ENCODE measurements around the gene FOXQ1. TPM values are rescaled to one million over a fixed set of nuclear protein-coding genes. Genes with fewer than 3 reads are reported as not detected.

FOXQ1 gene
- total and polyA plus RNA-seq, 2 of the 13 experiments (the other 11 are each of a cell fraction or from before 2014, with no cell fraction given): 35.2 to 39.8 TPM

DNA sequence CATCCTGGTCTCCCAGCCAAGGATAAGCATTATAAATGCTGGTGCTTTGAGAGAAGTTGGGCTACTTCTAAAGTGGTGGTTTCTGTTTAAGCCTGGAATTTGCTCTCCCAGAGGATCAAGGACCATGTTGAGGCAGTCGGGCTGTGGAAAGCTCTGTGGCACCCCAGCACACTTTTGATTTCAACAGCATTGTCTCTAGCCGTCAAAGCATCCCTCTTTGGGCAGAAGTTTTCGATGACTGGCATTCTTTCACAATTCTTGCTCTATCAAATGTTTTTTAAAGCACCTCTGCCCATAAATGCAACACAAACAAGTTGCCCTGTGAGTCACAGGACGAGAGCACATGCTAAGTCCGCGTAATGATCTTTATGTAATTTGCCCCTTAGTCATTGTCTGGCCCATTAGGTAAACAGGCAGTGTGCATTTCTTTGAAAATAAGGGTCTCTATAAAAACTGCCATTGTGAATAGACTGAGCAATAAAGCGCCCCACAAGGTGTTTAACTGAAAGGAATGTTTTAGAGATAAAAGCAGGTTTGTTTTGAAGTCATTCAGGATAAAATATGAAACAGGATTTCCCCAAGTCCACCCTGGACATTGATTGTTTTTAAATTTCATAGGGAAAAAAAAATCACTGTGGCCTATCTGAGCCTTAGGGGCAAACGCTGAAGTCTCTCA lies 44.7 kb upstream of the FOXQ1 start (continued):
- TF ChIP-seq, protein P1, sequence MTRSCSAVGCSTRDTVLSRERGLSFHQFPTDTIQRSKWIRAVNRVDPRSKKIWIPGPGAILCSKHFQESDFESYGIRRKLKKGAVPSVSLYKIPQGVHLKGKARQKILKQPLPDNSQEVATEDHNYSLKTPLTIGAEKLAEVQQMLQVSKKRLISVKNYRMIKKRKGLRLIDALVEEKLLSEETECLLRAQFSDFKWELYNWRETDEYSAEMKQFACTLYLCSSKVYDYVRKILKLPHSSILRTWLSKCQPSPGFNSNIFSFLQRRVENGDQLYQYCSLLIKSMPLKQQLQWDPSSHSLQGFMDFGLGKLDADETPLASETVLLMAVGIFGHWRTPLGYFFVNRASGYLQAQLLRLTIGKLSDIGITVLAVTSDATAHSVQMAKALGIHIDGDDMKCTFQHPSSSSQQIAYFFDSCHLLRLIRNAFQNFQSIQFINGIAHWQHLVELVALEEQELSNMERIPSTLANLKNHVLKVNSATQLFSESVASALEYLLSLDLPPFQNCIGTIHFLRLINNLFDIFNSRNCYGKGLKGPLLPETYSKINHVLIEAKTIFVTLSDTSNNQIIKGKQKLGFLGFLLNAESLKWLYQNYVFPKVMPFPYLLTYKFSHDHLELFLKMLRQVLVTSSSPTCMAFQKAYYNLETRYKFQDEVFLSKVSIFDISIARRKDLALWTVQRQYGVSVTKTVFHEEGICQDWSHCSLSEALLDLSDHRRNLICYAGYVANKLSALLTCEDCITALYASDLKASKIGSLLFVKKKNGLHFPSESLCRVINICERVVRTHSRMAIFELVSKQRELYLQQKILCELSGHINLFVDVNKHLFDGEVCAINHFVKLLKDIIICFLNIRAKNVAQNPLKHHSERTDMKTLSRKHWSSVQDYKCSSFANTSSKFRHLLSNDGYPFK (CRISPR knock-in tag; IDR thresholded peaks at IDR 0.05; ENCODE audit: borderline replicate concordance): no peak
- peak; percentile 50 for TF ChIP-seq MYC (CRISPR knock-in tag; IDR thresholded peaks at IDR 0.05; ENCODE audit: borderline replicate concordance)
- TF ChIP-seq DNMT3B (CRISPR knock-in tag; conservative IDR thresholded peaks at IDR 0.05): peak; percentile 95
- TF ChIP-seq ZNF343 (CRISPR knock-in tag; IDR thresholded peaks at IDR 0.05): no peak
- TF ChIP-seq, protein P2, sequence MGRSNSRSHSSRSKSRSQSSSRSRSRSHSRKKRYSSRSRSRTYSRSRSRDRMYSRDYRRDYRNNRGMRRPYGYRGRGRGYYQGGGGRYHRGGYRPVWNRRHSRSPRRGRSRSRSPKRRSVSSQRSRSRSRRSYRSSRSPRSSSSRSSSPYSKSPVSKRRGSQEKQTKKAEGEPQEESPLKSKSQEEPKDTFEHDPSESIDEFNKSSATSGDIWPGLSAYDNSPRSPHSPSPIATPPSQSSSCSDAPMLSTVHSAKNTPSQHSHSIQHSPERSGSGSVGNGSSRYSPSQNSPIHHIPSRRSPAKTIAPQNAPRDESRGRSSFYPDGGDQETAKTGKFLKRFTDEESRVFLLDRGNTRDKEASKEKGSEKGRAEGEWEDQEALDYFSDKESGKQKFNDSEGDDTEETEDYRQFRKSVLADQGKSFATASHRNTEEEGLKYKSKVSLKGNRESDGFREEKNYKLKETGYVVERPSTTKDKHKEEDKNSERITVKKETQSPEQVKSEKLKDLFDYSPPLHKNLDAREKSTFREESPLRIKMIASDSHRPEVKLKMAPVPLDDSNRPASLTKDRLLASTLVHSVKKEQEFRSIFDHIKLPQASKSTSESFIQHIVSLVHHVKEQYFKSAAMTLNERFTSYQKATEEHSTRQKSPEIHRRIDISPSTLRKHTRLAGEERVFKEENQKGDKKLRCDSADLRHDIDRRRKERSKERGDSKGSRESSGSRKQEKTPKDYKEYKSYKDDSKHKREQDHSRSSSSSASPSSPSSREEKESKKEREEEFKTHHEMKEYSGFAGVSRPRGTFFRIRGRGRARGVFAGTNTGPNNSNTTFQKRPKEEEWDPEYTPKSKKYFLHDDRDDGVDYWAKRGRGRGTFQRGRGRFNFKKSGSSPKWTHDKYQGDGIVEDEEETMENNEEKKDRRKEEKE (IDR thresholded peaks at IDR 0.05): no peak
- TF ChIP-seq, protein P3, sequence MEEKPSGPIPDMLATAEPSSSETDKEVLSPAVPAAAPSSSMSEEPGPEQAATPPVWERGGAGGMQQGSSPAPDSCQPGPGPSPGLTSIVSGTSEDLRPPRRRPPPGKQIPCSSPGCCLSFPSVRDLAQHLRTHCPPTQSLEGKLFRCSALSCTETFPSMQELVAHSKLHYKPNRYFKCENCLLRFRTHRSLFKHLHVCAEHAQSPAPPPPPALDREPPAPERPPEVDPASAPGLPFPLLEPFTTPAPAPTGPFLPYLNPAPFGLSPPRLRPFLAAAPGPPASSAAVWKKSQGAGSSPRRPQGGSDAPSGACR (CRISPR knock-in tag; IDR thresholded peaks at IDR 0.05): no peak
- TF ChIP-seq, protein P4, sequence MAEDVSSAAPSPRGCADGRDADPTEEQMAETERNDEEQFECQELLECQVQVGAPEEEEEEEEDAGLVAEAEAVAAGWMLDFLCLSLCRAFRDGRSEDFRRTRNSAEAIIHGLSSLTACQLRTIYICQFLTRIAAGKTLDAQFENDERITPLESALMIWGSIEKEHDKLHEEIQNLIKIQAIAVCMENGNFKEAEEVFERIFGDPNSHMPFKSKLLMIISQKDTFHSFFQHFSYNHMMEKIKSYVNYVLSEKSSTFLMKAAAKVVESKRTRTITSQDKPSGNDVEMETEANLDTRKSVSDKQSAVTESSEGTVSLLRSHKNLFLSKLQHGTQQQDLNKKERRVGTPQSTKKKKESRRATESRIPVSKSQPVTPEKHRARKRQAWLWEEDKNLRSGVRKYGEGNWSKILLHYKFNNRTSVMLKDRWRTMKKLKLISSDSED (CRISPR knock-in tag; IDR thresholded peaks at IDR 0.05): no peak
- TF ChIP-seq SP1 (IDR thresholded peaks at IDR 0.05): no peak
- no peak for TF ChIP-seq SP1 (CRISPR knock-in tag; IDR thresholded peaks at IDR 0.05)
- TF ChIP-seq ZNF263 (CRISPR knock-in tag; IDR thresholded peaks at IDR 0.05): no peak
- TF ChIP-seq ZFP62 (CRISPR knock-in tag; IDR thresholded peaks at IDR 0.05): no peak
- no peak for TF ChIP-seq HNRNPUL1 (IDR thresholded peaks at IDR 0.05; ENCODE audit: low read depth, low read length)
- peak; percentile 92 for TF ChIP-seq EP300 (IDR thresholded peaks at IDR 0.05; ENCODE audit: low read depth in 2 of 2, low read length in 2 of 2)
- TF ChIP-seq EP300 (CRISPR knock-in tag; IDR thresholded peaks at IDR 0.05; ENCODE audit: borderline replicate concordance): peak; percentile 92; the same call in 1 of the 2 replicates
- TF ChIP-seq CENPT (CRISPR knock-in tag; IDR thresholded peaks at IDR 0.05; ENCODE audit: low read depth): no peak
- TF ChIP-seq RORA (CRISPR knock-in tag; IDR thresholded peaks at IDR 0.05): 0 out of 2 replicates have a peak, but pooled peaks have one; percentile 76
- TF ChIP-seq HHEX (CRISPR knock-in tag; IDR thresholded peaks at IDR 0.05): no peak
- TF ChIP-seq, protein P5, sequence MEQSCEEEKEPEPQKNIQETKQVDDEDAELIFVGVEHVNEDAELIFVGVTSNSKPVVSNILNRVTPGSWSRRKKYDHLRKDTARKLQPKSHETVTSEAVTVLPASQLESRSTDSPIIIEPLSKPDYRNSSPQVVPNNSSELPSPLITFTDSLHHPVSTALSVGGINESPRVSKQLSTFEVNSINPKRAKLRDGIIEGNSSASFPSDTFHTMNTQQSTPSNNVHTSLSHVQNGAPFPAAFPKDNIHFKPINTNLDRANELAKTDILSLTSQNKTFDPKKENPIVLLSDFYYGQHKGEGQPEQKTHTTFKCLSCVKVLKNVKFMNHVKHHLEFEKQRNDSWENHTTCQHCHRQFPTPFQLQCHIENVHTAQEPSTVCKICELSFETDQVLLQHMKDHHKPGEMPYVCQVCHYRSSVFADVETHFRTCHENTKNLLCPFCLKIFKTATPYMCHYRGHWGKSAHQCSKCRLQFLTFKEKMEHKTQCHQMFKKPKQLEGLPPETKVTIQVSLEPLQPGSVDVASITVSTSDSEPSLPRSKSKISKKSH (CRISPR knock-in tag; IDR thresholded peaks at IDR 0.05; ENCODE audit: borderline replicate concordance): no peak
- peak; percentile 85 for TF ChIP-seq SAP130 (CRISPR knock-in tag; IDR thresholded peaks at IDR 0.05; ENCODE audit: low read depth)
- TF ChIP-seq, protein P6, sequence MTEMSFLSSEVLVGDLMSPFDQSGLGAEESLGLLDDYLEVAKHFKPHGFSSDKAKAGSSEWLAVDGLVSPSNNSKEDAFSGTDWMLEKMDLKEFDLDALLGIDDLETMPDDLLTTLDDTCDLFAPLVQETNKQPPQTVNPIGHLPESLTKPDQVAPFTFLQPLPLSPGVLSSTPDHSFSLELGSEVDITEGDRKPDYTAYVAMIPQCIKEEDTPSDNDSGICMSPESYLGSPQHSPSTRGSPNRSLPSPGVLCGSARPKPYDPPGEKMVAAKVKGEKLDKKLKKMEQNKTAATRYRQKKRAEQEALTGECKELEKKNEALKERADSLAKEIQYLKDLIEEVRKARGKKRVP (CRISPR knock-in tag; IDR thresholded peaks at IDR 0.05): peak in 1 of 2 experiments; percentile 89; a peak in 2 of 4 replicates
